ENCODE measurements around the gene LRFN3. TPM values are rescaled to one million over a fixed set of nuclear protein-coding genes. Genes with fewer than 3 reads are reported as not detected.

LRFN3 gene, protein sequence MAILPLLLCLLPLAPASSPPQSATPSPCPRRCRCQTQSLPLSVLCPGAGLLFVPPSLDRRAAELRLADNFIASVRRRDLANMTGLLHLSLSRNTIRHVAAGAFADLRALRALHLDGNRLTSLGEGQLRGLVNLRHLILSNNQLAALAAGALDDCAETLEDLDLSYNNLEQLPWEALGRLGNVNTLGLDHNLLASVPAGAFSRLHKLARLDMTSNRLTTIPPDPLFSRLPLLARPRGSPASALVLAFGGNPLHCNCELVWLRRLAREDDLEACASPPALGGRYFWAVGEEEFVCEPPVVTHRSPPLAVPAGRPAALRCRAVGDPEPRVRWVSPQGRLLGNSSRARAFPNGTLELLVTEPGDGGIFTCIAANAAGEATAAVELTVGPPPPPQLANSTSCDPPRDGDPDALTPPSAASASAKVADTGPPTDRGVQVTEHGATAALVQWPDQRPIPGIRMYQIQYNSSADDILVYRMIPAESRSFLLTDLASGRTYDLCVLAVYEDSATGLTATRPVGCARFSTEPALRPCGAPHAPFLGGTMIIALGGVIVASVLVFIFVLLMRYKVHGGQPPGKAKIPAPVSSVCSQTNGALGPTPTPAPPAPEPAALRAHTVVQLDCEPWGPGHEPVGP
- polyA plus RNA-seq (2011; rRNA removed) (0.83 and 1.8 TPM in 2 replicates), polyA minus RNA-seq (2011; rRNA and poly(A)+ RNA removed) (0.81 and 2.0 TPM in 2 replicates)

DNA sequence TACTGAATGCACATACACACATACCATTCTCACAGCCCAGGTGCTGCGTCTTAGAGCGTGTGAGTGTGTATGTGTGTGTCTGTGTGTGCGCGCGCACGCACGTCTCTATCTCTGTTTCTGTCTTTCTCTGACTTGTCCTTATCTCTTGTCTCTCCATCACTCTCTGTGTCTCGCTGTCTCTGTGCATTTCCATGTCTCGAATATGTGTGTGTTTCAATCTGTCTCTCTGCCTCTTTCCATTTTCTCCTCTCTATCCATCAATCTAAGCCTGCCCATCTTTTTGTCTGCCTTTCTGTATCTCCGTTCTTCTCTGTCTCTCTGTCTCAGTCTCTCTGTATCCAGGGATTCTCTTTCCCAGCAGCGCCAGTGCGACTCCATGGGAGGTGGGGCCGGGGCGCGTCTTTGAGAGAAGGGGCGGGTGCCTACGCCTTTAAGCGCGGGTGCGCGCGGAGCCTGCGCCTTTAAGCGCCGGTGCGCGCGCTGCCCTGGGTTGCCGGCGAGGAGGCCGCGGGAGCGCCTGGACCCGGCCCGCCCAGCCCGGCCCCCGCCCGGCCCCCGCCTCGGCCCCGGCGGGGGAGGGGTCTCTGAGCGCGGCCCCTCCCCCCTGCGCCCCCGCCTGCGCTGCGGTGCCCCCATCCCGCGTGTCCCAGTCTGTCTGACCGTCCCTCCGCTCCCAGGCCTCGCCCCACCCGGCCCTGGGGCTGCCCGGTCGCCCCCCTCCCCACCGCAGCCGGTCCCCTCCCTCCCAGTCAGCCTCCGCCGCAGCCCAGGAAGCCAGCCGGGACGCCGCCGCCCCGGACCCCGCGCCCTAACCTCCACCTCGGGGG lies at the start of gene LRFN3:
TSS of gene LRFN3 (plus strand) at position 464 of the 827 bp plus-strand sequence. CDS start 3,052 bp downstream, outside the sequence.
- POLR2A ChIA-PET: no interaction called here
- CTCF ChIA-PET: no interaction called here
- peaks cover 2% of the 10 kb centered on the region for H3K36me3 ChIP-seq (ENCODE audit: control insufficient read depth, insufficient read depth, low read length)
- TF ChIP-seq, protein P1, sequence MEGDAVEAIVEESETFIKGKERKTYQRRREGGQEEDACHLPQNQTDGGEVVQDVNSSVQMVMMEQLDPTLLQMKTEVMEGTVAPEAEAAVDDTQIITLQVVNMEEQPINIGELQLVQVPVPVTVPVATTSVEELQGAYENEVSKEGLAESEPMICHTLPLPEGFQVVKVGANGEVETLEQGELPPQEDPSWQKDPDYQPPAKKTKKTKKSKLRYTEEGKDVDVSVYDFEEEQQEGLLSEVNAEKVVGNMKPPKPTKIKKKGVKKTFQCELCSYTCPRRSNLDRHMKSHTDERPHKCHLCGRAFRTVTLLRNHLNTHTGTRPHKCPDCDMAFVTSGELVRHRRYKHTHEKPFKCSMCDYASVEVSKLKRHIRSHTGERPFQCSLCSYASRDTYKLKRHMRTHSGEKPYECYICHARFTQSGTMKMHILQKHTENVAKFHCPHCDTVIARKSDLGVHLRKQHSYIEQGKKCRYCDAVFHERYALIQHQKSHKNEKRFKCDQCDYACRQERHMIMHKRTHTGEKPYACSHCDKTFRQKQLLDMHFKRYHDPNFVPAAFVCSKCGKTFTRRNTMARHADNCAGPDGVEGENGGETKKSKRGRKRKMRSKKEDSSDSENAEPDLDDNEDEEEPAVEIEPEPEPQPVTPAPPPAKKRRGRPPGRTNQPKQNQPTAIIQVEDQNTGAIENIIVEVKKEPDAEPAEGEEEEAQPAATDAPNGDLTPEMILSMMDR (IDR thresholded peaks at IDR 0.05; ENCODE audit: insufficient read depth, low read depth, low read length): no peak
- no peak for DNase-seq (ENCODE audit: low read depth)
- H3K27me3 ChIP-seq (ENCODE audit: control insufficient read depth, insufficient read depth, low read length): no peaks in the 10 kb centered on the region
- peak within 1 kb of the TSS; percentile 65 for H3K4me3 ChIP-seq (ENCODE audit: low read depth, low read length)

DNA sequence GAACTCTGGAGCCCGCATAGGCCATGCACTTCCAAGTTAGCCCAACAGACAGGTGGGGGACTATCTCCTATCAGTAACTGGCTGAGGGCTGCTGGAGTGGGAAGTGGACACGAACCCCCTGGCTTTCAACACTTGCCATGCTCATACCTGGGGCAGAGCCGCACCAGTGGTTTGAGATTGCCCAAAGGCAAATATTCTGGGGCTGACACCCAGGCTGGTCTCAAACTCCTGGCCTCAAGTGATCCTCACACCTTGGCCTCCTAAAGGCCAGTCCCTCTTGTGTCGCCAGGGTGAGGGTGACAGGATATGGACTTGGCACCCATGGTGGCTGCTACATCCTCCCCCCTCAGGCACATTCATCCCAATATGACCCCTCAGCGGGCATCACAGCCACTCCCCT lies 49.0 kb upstream of the LRFN3 start:
- DNase-seq (ENCODE audit: low read depth): no peak
- ChIA-PET CTCF (interaction anchor here (0.8 to 1.6 kb wide), 2 partner anchors 17 to 44 kb away, joined by 3 to 5 read pairs; no protein-coding TSS in a partner anchor), POLR2A (no interaction called here)
- Histone ChIP-seq H3K27me3 (ENCODE audit: control insufficient read depth, insufficient read depth, low read length) (no peaks in the 10 kb centered on the region), H3K36me3 (ENCODE audit: control insufficient read depth, insufficient read depth, low read length) (peaks cover 23% of the 10 kb centered on the region), H3K4me3 (ENCODE audit: low read depth, low read length) (no peak overlapping the region)
- TF ChIP-seq, protein P1 (IDR thresholded peaks at IDR 0.05; ENCODE audit: insufficient read depth, low read depth, low read length): no peak

DNA sequence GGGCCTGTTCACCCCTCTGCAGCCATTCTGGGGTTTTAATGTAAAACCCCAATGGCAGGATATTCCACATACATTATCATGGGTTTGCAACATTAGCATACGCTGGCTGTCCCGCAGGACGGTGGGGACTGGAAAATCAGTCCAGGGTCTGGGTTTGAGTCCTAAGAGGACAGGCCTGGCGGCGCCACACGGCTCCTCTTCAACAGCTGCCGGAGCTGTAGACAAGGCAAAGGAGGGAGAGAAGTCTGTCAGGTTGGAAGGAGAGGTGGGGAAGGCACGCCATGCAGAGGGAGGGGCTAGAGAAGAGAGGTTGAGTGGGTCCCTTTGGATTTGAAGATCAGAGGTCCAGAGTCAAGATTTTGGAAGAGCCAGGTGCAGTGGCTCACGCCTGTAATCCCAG lies 47.8 kb upstream of the LRFN3 start:
- DNase-seq (ENCODE audit: low read depth): no peak
- no peak overlapping the region for H3K4me3 ChIP-seq (ENCODE audit: low read depth, low read length)
- no peaks in the 10 kb centered on the region for H3K27me3 ChIP-seq (ENCODE audit: control insufficient read depth, insufficient read depth, low read length)
- ChIA-PET POLR2A (no interaction called here), CTCF (interaction anchor here (0.6 to 1.6 kb wide), 2 partner anchors 43 to 62 kb away, joined by 3 to 5 read pairs; no protein-coding TSS in a partner anchor)
- TF ChIP-seq, protein P1 (IDR thresholded peaks at IDR 0.05; ENCODE audit: insufficient read depth, low read depth, low read length): no peak
- H3K36me3 ChIP-seq (ENCODE audit: control insufficient read depth, insufficient read depth, low read length): peaks cover 26% of the 10 kb centered on the region

DNA sequence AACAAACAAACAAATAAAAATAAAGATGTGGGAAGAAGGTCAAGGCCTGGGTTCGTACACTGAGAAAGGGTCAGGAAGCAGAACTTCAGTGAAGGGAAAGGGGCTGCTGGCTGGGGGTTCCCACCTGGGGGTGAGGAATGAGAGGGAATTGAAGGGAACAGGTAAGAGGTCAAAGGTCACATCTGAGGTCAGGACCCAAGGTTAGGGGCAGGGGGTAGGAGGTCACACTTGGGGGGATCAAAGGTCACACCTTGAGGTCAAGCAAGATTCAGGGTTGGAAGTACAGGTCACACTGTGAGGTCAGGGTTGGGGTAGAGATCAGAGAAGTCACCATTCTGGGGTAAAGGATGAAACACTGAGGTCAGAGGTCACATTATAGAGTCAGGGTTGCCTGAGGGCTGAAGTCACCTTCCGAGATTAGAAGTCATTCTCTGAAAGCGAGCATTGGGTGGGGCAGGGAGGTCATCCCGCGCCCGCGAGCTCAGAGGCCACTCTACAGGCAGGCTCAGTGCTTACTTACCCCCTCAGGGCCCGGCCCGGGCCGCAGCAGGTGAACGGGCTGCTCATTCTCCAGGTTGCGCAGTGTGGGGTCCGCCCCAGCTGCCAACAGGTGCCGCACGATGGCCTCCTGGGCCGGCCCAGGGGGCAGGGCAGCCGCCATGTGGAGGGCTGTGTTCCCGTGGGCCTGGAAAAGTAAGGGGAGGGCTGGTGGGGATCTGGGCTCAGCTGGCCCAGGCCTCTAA lies 46.6 kb upstream of the LRFN3 start:
- ChIA-PET CTCF (interaction anchor here (1.5 kb wide), 1 partner anchor 7 kb away, joined by 4 read pairs; no protein-coding TSS in a partner anchor), POLR2A (no interaction called here)
- DNase-seq (ENCODE audit: low read depth): no peak
- Histone ChIP-seq H3K27me3 (ENCODE audit: control insufficient read depth, insufficient read depth, low read length) (no peaks in the 10 kb centered on the region), H3K36me3 (ENCODE audit: control insufficient read depth, insufficient read depth, low read length) (peaks cover 26% of the 10 kb centered on the region), H3K4me3 (ENCODE audit: low read depth, low read length) (no peak overlapping the region)
- TF ChIP-seq, protein P1 (IDR thresholded peaks at IDR 0.05; ENCODE audit: insufficient read depth, low read depth, low read length): no peak
